H1 (cell line): Measurements from ENCODE around the gene PPP1CC. TPM values are rescaled to one million over a fixed set of nuclear protein-coding genes. Genes with fewer than 3 reads are reported as not detected.

ENCODE experiments used
- CBX8 ChIP-seq: fragments of 300-800, 300-1000 bp; sonication (generic); IDR thresholded peaks from 2 replicates; pipeline ENCODE4 v1.7.1; 2016; ENCODE audit warnings: low read depth, low read length, borderline replicate concordance
- CREB1 ChIP-seq: IDR thresholded peaks from 2 replicates; pipeline ENCODE4 v1.6.1; 2012; ENCODE audit warnings: inconsistent platforms
- SP4 ChIP-seq: IDR thresholded peaks from 2 replicates; pipeline ENCODE4 v1.6.1; 2012; ENCODE audit warnings: low read length, inconsistent platforms
- polyA plus RNA-seq, 7 experiments: library from polyadenylated mRNA; depleted of rRNA in 3 of 7; stranded (reverse) in 5 of 7; unstranded in 2 of 7; fragments of >200 nt in 5 of 7; fragments of 200-250 nt in 2 of 7; gene quantifications; 1 replicate in 5 of 7; 2 replicates in 1 of 7; 4 replicates in 1 of 7; pipeline versions ENCODE4 v1.2.1 to v1.2.3, GENCODE V29; 2011 to 2013; ENCODE audit warnings: missing spikeins in 2 of 7, mixed read lengths in 2 of 7
- total RNA-seq: library from RNA; stranded (reverse); fragmentation: NEBNext Ultra II Directional; extraction: Animal tissue kit (Norgen Biotek cat#: 25700); gene quantifications from 2 replicates; pipeline ENCODE4 v1.2.1, GENCODE V29; 2021

Gene PPP1CC
- total and polyA plus RNA-seq, 2 of the 8 experiments (the other 6 are each of a cell fraction or from before 2014, with no cell fraction given): 193 to 350 TPM

DNA sequence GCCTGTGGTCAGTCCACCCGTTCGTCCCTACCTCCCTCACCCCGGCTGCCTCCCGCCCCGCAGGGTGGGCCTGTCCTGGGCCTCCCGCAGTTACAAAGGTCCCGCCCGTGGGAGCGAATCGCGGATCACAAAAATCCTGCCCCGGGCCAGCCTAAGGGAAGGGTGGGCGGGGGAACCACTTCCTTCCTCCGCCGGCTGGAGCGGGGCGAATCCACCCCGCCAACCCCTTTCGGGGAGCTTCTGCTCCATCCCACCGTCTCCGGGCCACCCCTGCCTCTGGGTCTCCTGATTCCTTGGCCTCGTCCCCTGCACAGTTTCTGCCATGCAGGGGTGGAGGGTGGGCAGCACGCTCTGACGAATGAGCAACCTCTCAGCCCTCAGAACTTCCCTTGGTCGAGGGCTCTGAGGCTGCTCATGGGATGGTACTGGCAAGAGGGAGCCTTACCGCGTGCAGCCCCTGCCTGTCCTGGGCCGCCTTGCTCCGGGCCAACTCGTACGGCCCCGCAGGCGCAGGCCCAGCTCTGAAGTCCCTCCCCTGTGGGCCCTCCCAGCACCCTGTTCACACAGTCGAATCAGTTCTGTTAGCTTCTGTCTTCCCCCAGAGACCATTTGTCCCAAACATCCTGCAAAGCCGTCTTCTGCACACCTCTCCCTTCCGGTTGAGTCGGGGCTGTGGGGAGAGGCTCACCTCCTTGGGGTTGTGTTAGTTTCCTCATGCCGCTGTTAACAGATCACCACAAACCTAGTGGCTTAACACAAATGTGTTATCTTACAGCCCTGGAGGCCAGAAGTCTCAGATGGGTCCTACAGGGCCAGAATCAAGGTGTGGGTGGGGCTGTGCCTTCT is 53.2 kb downstream of the PPP1CC start (continued):
- TF ChIP-seq SP4: no peak
- no peak for TF ChIP-seq CBX8
- TF ChIP-seq CREB1: no peak
